ENCODE results near the gene MBNL2. TPM values are rescaled to one million over a fixed set of nuclear protein-coding genes. Genes with fewer than 3 reads are reported as not detected.

MBNL2 gene
- total and polyA plus RNA-seq, 2 of the 13 experiments (the other 11 are each of a cell fraction or from before 2014, with no cell fraction given), result 30.8 to 59.0 TPM

DNA sequence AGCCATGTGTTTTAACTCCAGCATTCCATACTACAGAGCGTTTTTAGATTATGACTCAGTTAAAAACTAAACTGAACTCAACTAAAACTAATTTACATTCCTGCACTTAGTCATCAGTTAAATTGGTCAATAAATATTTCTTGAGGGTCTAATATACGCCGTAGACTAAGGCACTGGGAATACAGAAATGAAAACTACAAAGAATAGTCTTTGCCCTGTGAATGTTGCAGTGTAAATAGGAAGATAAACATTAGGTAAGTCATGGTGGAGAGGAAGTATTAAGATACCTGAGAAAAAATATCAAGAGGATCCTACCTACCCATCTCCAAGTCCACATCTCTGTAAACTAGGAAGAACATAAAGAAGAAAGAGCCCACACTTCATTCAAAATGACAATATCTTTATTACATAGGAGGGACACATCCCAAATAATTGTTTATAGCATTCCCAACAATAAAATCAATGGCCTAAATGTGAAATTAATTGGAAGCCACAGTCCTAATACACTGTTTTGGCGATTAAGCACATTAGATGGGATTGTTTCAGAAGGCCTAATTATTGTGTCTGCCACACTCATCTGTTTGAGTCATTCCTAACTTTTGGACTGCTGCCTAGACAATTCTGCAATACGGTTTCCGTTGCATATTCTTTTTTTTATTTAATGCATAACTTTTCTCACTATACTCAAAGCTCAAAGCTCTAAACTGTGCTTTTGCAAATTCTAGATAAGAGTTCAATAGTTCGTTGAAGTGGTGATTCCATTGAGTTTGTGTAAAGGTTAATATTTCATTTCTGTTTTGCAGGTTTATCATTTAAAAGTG, 52.9 kb downstream of the MBNL2 start (continued):
- TF ChIP-seq, protein P1, sequence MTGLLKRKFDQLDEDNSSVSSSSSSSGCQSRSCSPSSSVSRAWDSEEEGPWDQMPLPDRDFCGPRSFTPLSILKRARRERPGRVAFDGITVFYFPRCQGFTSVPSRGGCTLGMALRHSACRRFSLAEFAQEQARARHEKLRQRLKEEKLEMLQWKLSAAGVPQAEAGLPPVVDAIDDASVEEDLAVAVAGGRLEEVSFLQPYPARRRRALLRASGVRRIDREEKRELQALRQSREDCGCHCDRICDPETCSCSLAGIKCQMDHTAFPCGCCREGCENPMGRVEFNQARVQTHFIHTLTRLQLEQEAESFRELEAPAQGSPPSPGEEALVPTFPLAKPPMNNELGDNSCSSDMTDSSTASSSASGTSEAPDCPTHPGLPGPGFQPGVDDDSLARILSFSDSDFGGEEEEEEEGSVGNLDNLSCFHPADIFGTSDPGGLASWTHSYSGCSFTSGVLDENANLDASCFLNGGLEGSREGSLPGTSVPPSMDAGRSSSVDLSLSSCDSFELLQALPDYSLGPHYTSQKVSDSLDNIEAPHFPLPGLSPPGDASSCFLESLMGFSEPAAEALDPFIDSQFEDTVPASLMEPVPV (CRISPR knock-in tag; IDR thresholded peaks at IDR 0.05), result no peak
- TF ChIP-seq NR3C1 (CRISPR knock-in tag; IDR thresholded peaks at IDR 0.05) (no peak), EED (CRISPR knock-in tag; IDR thresholded peaks at IDR 0.05) (no peak), ZNF282 (IDR thresholded peaks at IDR 0.05; ENCODE audit: partially characterized antibody) (no peak), ZNF556 (CRISPR knock-in tag; IDR thresholded peaks at IDR 0.05; ENCODE audit: borderline replicate concordance) (no peak), MTA1 (CRISPR knock-in tag; IDR thresholded peaks at IDR 0.05; ENCODE audit: borderline replicate concordance) (no peak), FOSL2 (CRISPR knock-in tag; IDR thresholded peaks at IDR 0.05) (peak; percentile 60; the same call in 1 of the 2 replicates), CENPT (CRISPR knock-in tag; IDR thresholded peaks at IDR 0.05; ENCODE audit: low read depth) (no peak), MED8 (CRISPR knock-in tag; IDR thresholded peaks at IDR 0.05; ENCODE audit: insufficient replicate concordance) (peak; percentile 80), ZKSCAN1 (IDR thresholded peaks at IDR 0.05; ENCODE audit: low read length) (no peak), ZNF577 (CRISPR knock-in tag; IDR thresholded peaks at IDR 0.05; ENCODE audit: borderline replicate concordance, low read depth) (no peak), RXRB (CRISPR knock-in tag; IDR thresholded peaks at IDR 0.05; ENCODE audit: borderline replicate concordance) (peak; percentile 72), NAIF1 (CRISPR knock-in tag; IDR thresholded peaks at IDR 0.05; ENCODE audit: borderline replicate concordance) (no peak), ZNF30 (CRISPR knock-in tag; IDR thresholded peaks at IDR 0.05) (no peak), ZNF251 (CRISPR knock-in tag; IDR thresholded peaks at IDR 0.05) (no peak), ZNF652 (CRISPR knock-in tag; IDR thresholded peaks at IDR 0.05; ENCODE audit: borderline replicate concordance, low read depth) (no peak), ZSCAN9 (CRISPR knock-in tag; IDR thresholded peaks at IDR 0.05; ENCODE audit: borderline replicate concordance) (no peak; the same call in none of the 2 replicates), ZFP82 (CRISPR knock-in tag; IDR thresholded peaks at IDR 0.05; ENCODE audit: borderline replicate concordance) (no peak), RAD51 (IDR thresholded peaks at IDR 0.05; ENCODE audit: borderline replicate concordance) (no peak), TSC22D2 (CRISPR knock-in tag; IDR thresholded peaks at IDR 0.05; ENCODE audit: borderline replicate concordance) (no peak), KMT2B (CRISPR knock-in tag; IDR thresholded peaks at IDR 0.05) (no peak)
- TF ChIP-seq, protein P2, sequence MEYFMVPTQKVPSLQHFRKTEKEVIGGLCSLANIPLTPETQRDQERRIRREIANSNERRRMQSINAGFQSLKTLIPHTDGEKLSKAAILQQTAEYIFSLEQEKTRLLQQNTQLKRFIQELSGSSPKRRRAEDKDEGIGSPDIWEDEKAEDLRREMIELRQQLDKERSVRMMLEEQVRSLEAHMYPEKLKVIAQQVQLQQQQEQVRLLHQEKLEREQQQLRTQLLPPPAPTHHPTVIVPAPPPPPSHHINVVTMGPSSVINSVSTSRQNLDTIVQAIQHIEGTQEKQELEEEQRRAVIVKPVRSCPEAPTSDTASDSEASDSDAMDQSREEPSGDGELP (IDR thresholded peaks at IDR 0.05; ENCODE audit: borderline replicate concordance, low read depth), result no peak
- TF ChIP-seq, protein P3, sequence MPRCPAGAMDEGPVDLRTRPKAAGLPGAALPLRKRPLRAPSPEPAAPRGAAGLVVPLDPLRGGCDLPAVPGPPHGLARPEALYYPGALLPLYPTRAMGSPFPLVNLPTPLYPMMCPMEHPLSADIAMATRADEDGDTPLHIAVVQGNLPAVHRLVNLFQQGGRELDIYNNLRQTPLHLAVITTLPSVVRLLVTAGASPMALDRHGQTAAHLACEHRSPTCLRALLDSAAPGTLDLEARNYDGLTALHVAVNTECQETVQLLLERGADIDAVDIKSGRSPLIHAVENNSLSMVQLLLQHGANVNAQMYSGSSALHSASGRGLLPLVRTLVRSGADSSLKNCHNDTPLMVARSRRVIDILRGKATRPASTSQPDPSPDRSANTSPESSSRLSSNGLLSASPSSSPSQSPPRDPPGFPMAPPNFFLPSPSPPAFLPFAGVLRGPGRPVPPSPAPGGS (CRISPR knock-in tag; IDR thresholded peaks at IDR 0.05), result no peak
- TF ChIP-seq, protein P4, sequence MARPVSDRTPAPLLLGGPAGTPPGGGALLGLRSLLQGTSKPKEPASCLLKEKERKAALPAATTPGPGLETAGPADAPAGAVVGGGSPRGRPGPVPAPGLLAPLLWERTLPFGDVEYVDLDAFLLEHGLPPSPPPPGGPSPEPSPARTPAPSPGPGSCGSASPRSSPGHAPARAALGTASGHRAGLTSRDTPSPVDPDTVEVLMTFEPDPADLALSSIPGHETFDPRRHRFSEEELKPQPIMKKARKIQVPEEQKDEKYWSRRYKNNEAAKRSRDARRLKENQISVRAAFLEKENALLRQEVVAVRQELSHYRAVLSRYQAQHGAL (CRISPR knock-in tag; IDR thresholded peaks at IDR 0.05; ENCODE audit: not compliant biosample characterization), result peak; percentile 24
- TF ChIP-seq, protein P5, sequence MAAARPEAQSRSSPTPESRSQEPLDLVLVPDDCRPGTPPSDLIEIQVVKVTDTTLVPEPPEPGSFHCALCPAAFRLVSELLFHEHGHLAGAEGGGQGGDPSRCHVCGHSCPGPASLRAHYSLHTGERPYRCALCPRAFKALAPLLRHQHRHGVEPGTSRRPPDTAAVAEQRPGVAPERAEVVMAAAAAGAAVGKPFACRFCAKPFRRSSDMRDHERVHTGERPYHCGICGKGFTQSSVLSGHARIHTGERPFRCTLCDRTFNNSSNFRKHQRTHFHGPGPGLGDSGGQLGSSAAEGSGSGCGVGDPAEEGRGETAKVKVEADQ (CRISPR knock-in tag; IDR thresholded peaks at IDR 0.05; ENCODE audit: borderline replicate concordance), result no peak
